ENCODE measurements around the gene ZNF420. TPM values are rescaled to one million over a fixed set of nuclear protein-coding genes. Genes with fewer than 3 reads are reported as not detected.

Gene ZNF420
- total RNA-seq, 1 experiment from 2014 or later: not detected

DNA sequence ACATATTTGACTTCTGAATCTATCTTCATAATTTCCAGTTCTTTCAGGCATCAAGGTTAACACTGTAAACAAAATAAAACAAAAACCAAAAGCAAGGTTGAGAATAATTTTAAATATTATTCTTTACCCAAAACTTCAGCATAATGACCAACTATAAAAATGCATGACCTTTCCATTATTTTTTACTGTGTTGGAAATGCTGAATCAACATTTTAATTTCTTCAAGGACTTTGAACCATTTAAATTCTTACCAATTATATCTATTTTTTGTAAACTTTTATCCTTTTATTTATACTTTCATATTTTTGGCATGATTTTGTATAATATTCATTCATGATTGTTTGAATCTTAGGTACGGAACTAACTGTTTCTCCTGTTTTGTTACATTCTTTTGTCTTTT lies 87.4 kb downstream of the ZNF420 start:
- Histone ChIP-seq H3K36me3 (ENCODE audit: control insufficient read depth in 1 of 2, insufficient read depth in 2 of 2, low read length in 2 of 2) (peaks cover 0 to 3% of the 10 kb centered on the region in 2 experiments; a peak in 3 of 4 replicates), H3K9me3 (ENCODE audit: control insufficient read depth in 1 of 2, insufficient read depth in 1 of 2, low read depth in 1 of 2, low read length in 2 of 2) (peaks cover 7 to 9% of the 10 kb centered on the region in 2 experiments; a peak in 2 of 4 replicates), H3K4me1 (ENCODE audit: control insufficient read depth in 1 of 2, insufficient read depth in 2 of 2, low read length in 2 of 2) (no peaks in the 10 kb centered on the region), H3K79me2 (ENCODE audit: insufficient read depth, low read length) (no peaks in the 10 kb centered on the region), H3K4me2 (ENCODE audit: low read length) (no peak overlapping the region), H3K9me2 (ENCODE audit: insufficient read depth) (no peaks in the 10 kb centered on the region), H3K27me3 (ENCODE audit: insufficient read depth, low read length) (no peaks in the 10 kb centered on the region), H3K9ac (ENCODE audit: low read length) (no peak overlapping the region), H3K27ac (ENCODE audit: low read depth, low read length) (no peak overlapping the region), H4K20me1 (ENCODE audit: insufficient read depth) (no peaks in the 10 kb centered on the region), H2AFZ (ENCODE audit: low read depth, low read length, poor library complexity, severe bottlenecking) (no peak overlapping the region), H3K4me3 (replicated peaks in 1 of 2; ENCODE audit: low read depth in 1 of 2, low read length in 2 of 2) (no peak overlapping the region)
- ATAC-seq: no peak
- ChIA-PET CTCF (no interaction called here), POLR2A (no interaction called here), RAD21 (ENCODE audit: low non-redundant PET in 1 of 2, low total read pairs in 2 of 2, uncharacterized antibody in 2 of 2, unreplicated experiment in 2 of 2) (no interaction called here)
- no peak for DNase-seq (ENCODE audit: low read depth, low spot score)
- TF ChIP-seq, protein P1, sequence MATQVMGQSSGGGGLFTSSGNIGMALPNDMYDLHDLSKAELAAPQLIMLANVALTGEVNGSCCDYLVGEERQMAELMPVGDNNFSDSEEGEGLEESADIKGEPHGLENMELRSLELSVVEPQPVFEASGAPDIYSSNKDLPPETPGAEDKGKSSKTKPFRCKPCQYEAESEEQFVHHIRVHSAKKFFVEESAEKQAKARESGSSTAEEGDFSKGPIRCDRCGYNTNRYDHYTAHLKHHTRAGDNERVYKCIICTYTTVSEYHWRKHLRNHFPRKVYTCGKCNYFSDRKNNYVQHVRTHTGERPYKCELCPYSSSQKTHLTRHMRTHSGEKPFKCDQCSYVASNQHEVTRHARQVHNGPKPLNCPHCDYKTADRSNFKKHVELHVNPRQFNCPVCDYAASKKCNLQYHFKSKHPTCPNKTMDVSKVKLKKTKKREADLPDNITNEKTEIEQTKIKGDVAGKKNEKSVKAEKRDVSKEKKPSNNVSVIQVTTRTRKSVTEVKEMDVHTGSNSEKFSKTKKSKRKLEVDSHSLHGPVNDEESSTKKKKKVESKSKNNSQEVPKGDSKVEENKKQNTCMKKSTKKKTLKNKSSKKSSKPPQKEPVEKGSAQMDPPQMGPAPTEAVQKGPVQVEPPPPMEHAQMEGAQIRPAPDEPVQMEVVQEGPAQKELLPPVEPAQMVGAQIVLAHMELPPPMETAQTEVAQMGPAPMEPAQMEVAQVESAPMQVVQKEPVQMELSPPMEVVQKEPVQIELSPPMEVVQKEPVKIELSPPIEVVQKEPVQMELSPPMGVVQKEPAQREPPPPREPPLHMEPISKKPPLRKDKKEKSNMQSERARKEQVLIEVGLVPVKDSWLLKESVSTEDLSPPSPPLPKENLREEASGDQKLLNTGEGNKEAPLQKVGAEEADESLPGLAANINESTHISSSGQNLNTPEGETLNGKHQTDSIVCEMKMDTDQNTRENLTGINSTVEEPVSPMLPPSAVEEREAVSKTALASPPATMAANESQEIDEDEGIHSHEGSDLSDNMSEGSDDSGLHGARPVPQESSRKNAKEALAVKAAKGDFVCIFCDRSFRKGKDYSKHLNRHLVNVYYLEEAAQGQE (IDR thresholded peaks at IDR 0.05; ENCODE audit: low read depth): no peak
- no peak for TF ChIP-seq POLR2AphosphoS5 (IDR thresholded peaks at IDR 0.05; ENCODE audit: low read depth, low read length)
- TF ChIP-seq JUND (IDR thresholded peaks at IDR 0.05): no peak
- TF ChIP-seq FOSL1 (IDR thresholded peaks at IDR 0.05; ENCODE audit: low read depth): no peak
- TF ChIP-seq, protein P2, sequence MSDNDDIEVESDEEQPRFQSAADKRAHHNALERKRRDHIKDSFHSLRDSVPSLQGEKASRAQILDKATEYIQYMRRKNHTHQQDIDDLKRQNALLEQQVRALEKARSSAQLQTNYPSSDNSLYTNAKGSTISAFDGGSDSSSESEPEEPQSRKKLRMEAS (IDR thresholded peaks at IDR 0.05): no peak
- TF ChIP-seq, protein P3, sequence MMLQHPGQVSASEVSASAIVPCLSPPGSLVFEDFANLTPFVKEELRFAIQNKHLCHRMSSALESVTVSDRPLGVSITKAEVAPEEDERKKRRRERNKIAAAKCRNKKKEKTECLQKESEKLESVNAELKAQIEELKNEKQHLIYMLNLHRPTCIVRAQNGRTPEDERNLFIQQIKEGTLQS (IDR thresholded peaks at IDR 0.05): no peak
- TF ChIP-seq ZNF274 (IDR thresholded peaks at IDR 0.05; ENCODE audit: low read depth, low read length): no peak
- TF ChIP-seq SIN3A (IDR thresholded peaks at IDR 0.05; ENCODE audit: low read depth): no peak
- TF ChIP-seq SRF (IDR thresholded peaks at IDR 0.05; ENCODE audit: low read depth): no peak
- TF ChIP-seq POLR2A (IDR thresholded peaks at IDR 0.05; ENCODE audit: borderline replicate concordance, extremely low read depth, insufficient read depth, insufficient read length): no peak
- TF ChIP-seq CBX3 (IDR thresholded peaks at IDR 0.05; ENCODE audit: low read depth): no peak
- no peak for TF ChIP-seq CEBPB (IDR thresholded peaks at IDR 0.05; ENCODE audit: low read depth)
- TF ChIP-seq, protein P4, sequence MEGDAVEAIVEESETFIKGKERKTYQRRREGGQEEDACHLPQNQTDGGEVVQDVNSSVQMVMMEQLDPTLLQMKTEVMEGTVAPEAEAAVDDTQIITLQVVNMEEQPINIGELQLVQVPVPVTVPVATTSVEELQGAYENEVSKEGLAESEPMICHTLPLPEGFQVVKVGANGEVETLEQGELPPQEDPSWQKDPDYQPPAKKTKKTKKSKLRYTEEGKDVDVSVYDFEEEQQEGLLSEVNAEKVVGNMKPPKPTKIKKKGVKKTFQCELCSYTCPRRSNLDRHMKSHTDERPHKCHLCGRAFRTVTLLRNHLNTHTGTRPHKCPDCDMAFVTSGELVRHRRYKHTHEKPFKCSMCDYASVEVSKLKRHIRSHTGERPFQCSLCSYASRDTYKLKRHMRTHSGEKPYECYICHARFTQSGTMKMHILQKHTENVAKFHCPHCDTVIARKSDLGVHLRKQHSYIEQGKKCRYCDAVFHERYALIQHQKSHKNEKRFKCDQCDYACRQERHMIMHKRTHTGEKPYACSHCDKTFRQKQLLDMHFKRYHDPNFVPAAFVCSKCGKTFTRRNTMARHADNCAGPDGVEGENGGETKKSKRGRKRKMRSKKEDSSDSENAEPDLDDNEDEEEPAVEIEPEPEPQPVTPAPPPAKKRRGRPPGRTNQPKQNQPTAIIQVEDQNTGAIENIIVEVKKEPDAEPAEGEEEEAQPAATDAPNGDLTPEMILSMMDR (IDR thresholded peaks at IDR 0.05 in 2 of 3, conservative IDR thresholded peaks at IDR 0.05 in 1 of 3; ENCODE audit: borderline replicate concordance in 1 of 3, insufficient read depth in 1 of 3, low read depth in 2 of 3, low read length in 2 of 3): no peak
- no TSS peak for BruUV-seq (replicated peaks)
- intact Hi-C loops (cut with micrococcal nuclease): no loop called here
